ENCODE data around the gene RHBDD1.

GRCh38 chr2:226837787-226838603, 2.1 kb downstream of the RHBDD1 start:
- TF ChIP-seq, protein P1, sequence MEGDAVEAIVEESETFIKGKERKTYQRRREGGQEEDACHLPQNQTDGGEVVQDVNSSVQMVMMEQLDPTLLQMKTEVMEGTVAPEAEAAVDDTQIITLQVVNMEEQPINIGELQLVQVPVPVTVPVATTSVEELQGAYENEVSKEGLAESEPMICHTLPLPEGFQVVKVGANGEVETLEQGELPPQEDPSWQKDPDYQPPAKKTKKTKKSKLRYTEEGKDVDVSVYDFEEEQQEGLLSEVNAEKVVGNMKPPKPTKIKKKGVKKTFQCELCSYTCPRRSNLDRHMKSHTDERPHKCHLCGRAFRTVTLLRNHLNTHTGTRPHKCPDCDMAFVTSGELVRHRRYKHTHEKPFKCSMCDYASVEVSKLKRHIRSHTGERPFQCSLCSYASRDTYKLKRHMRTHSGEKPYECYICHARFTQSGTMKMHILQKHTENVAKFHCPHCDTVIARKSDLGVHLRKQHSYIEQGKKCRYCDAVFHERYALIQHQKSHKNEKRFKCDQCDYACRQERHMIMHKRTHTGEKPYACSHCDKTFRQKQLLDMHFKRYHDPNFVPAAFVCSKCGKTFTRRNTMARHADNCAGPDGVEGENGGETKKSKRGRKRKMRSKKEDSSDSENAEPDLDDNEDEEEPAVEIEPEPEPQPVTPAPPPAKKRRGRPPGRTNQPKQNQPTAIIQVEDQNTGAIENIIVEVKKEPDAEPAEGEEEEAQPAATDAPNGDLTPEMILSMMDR (IDR thresholded peaks at IDR 0.05; ENCODE audit: poor library complexity): no peak
- TF ChIP-seq EZH2 (IDR thresholded peaks at IDR 0.05; ENCODE audit: borderline replicate concordance) (no peak), EZH2phosphoT487 (IDR thresholded peaks at IDR 0.05; ENCODE audit: low read depth, severe bottlenecking, unreplicated experiment) (no peak)

Measured in hepatocyte (in vitro differentiated cells).